Measurements from ENCODE around the gene HDAC5. TPM values are rescaled to one million over a fixed set of nuclear protein-coding genes. Genes with fewer than 3 reads are reported as not detected.

Gene HDAC5
- total RNA-seq, 3 donors from 2014 or later (not counting 1 experiment from before 2014, with no cell fraction given) = 79.2 to 100 (median 91.9) TPM

GRCh38 chr17:44084131-44084538 lies 39.3 kb downstream of the HDAC5 start:
- Histone ChIP-seq H3K27me3 (ENCODE audit: control insufficient read depth, insufficient read depth, low read length) (no peaks in the 10 kb centered on the region), H3K36me3 (ENCODE audit: control insufficient read depth, insufficient read depth, low read length) (peaks cover 42% of the 10 kb centered on the region), H3K4me3 (ENCODE audit: low read length) (no peak overlapping the region), H3K4me1 (ENCODE audit: control insufficient read depth, insufficient read depth, low read length) (no peaks in the 10 kb centered on the region), H3K9me3 (ENCODE audit: control insufficient read depth, insufficient read depth, low read length) (no peaks in the 10 kb centered on the region), H3K27ac (ENCODE audit: low read length) (no peak overlapping the region)
- intact Hi-C loops (cut with micrococcal nuclease) = no loop called here
- H3K9me3 Mint-ChIP-seq = no peaks in the 10 kb centered on the region
- no peaks in the 10 kb centered on the region for H3K36me3 Mint-ChIP-seq
- DNase-seq (peak in 1 of 2 donors; percentile 44), ATAC-seq (peak in 2 of 3 donors; percentile 20 to 23)
- TF ChIP-seq CTCF (IDR thresholded peaks at IDR 0.05) = no peak
- no peak overlapping the region for H3K4me3 Mint-ChIP-seq
- no peaks in the 10 kb centered on the region for H3K27me3 Mint-ChIP-seq (ENCODE audit: low read depth in 2 of 2)
- H3K4me1 Mint-ChIP-seq = peaks cover 0 to 4% of the 10 kb centered on the region in 2 donors
- 85% methylated on average over 10 of the region's 10 CpGs for WGBS (ENCODE audit: insufficient coverage)
- H3K27ac Mint-ChIP-seq = no peak overlapping the region

- TF ChIP-seq CTCF (IDR thresholded peaks at IDR 0.05) = no peak
- WGBS (ENCODE audit: insufficient coverage) = 93% methylated on average over 12 of the region's 12 CpGs
- Histone ChIP-seq H3K4me1 (ENCODE audit: control insufficient read depth, insufficient read depth, low read length) (no peaks in the 10 kb centered on the region), H3K27ac (ENCODE audit: low read length) (no peak overlapping the region), H3K4me3 (ENCODE audit: low read length) (no peak overlapping the region), H3K27me3 (ENCODE audit: control insufficient read depth, insufficient read depth, low read length) (no peaks in the 10 kb centered on the region), H3K36me3 (ENCODE audit: control insufficient read depth, insufficient read depth, low read length) (peaks cover 49% of the 10 kb centered on the region), H3K9me3 (ENCODE audit: control insufficient read depth, insufficient read depth, low read length) (no peaks in the 10 kb centered on the region)
- Mint-ChIP-seq H3K27me3 (ENCODE audit: low read depth in 2 of 2) (no peaks in the 10 kb centered on the region), H3K36me3 (no peaks in the 10 kb centered on the region), H3K9me3 (no peaks in the 10 kb centered on the region), H3K4me1 (peaks cover 0 to 4% of the 10 kb centered on the region in 2 donors), H3K4me3 (no peak overlapping the region), H3K27ac (no peak overlapping the region)
- DNase-seq (no peak), ATAC-seq (no peak)
- intact Hi-C loops (cut with micrococcal nuclease) = no loop called here
Measured at GRCh38 chr17:44083250-44083849, 40.1 kb downstream of the HDAC5 start.

- Histone ChIP-seq H3K9me3 (ENCODE audit: control insufficient read depth, insufficient read depth, low read length) (no peaks in the 10 kb centered on the region), H3K4me3 (ENCODE audit: low read length) (no peak overlapping the region), H3K4me1 (ENCODE audit: control insufficient read depth, insufficient read depth, low read length) (peaks cover 6% of the 10 kb centered on the region), H3K36me3 (ENCODE audit: control insufficient read depth, insufficient read depth, low read length) (peaks cover 52% of the 10 kb centered on the region), H3K27ac (ENCODE audit: low read length) (no peak overlapping the region), H3K27me3 (ENCODE audit: control insufficient read depth, insufficient read depth, low read length) (no peaks in the 10 kb centered on the region)
- Mint-ChIP-seq H3K4me3 (no peak overlapping the region), H3K4me1 (peaks cover 0 to 8% of the 10 kb centered on the region in 2 donors), H3K27me3 (ENCODE audit: low read depth in 2 of 2) (no peaks in the 10 kb centered on the region), H3K27ac (no peak overlapping the region), H3K36me3 (no peaks in the 10 kb centered on the region), H3K9me3 (no peaks in the 10 kb centered on the region)
- no peak for TF ChIP-seq CTCF (IDR thresholded peaks at IDR 0.05)
- ATAC-seq (no peak), DNase-seq (no peak)
- intact Hi-C loops (cut with micrococcal nuclease) = no loop called here
- 92% methylated on average over 17 of the region's 21 CpGs for WGBS (ENCODE audit: insufficient coverage)
Measured at GRCh38 chr17:44082256-44082927, 41.0 kb downstream of the HDAC5 start.

Measured in natural killer cell (primary cell).